Measurements from ENCODE around the gene TMEM178A. TPM values are rescaled to one million over a fixed set of nuclear protein-coding genes. Genes with fewer than 3 reads are reported as not detected.

The TMEM178A gene
- total and polyA plus RNA-seq, 12 donors = 0.35 to 46.4 (median 3.3) TPM; not detected in 1

- WGBS, 4 donors = 88 to 98% (median 92%) methylated on average over 4 of the region's 4 CpGs
- no peaks in the 10 kb centered on the region for H3K4me1 ChIP-seq (replicated peaks in 1 of 2)
- H3K36me3 ChIP-seq (replicated peaks in 1 of 2) = no peaks in the 10 kb centered on the region
- no peaks in the 10 kb centered on the region for H3K9me3 ChIP-seq (replicated peaks in 1 of 3)
- H3K27me3 ChIP-seq = no peaks in the 10 kb centered on the region
- no peak for DNase-seq
- no peak overlapping the region for H3K27ac ChIP-seq
- intact Hi-C loops (cut with DNase I) = no loop called here
- TF ChIP-seq POLR2A (IDR thresholded peaks at IDR 0.05) = no peak
- no peak for TF ChIP-seq CTCF (IDR thresholded peaks at IDR 0.05)
- H3K4me3 ChIP-seq = no peak overlapping the region
Measured at GRCh38 chr2:39632876-39633275, 32.8 kb upstream of the TMEM178A start.

GRCh38 chr2:39636306-39636705 lies 29.4 kb upstream of the TMEM178A start:
- H3K36me3 ChIP-seq (replicated peaks in 1 of 2) = no peaks in the 10 kb centered on the region
- no peak for DNase-seq
- H3K4me1 ChIP-seq (replicated peaks in 1 of 2) = no peaks in the 10 kb centered on the region
- WGBS, 4 donors = 82 to 86% (median 85%) methylated on average over 3 of the region's 3 CpGs
- no peak overlapping the region for H3K27ac ChIP-seq
- H3K4me3 ChIP-seq = no peak overlapping the region
- no peaks in the 10 kb centered on the region for H3K9me3 ChIP-seq (replicated peaks in 1 of 3)
- H3K27me3 ChIP-seq = no peaks in the 10 kb centered on the region
- TF ChIP-seq POLR2A (IDR thresholded peaks at IDR 0.05) (no peak), CTCF (IDR thresholded peaks at IDR 0.05) (no peak)
- intact Hi-C loops (cut with DNase I) = no loop called here

GRCh38 chr2:39638581-39638980 lies 27.1 kb upstream of the TMEM178A start:
- Histone ChIP-seq H3K4me1 (replicated peaks in 1 of 2) (peaks cover 0 to 3% of the 10 kb centered on the region in 2 donors), H3K4me3 (no peak overlapping the region), H3K9me3 (replicated peaks in 1 of 3) (no peaks in the 10 kb centered on the region), H3K27me3 (no peaks in the 10 kb centered on the region), H3K36me3 (replicated peaks in 1 of 2) (no peaks in the 10 kb centered on the region), H3K27ac (no peak overlapping the region)
- TF ChIP-seq CTCF (IDR thresholded peaks at IDR 0.05) (no peak), POLR2A (IDR thresholded peaks at IDR 0.05) (no peak)
- intact Hi-C loops (cut with DNase I) = no loop called here
- DNase-seq = no peak
- 71 to 79% (median 73%) methylated on average over 3 of the region's 3 CpGs for WGBS, 4 donors

GRCh38 chr2:39640107-39640506 lies 25.6 kb upstream of the TMEM178A start:
- H3K27ac ChIP-seq = no peak overlapping the region
- H3K9me3 ChIP-seq (replicated peaks in 1 of 3) = no peaks in the 10 kb centered on the region
- no peak overlapping the region for H3K4me3 ChIP-seq
- H3K36me3 ChIP-seq (replicated peaks in 1 of 2) = no peaks in the 10 kb centered on the region
- TF ChIP-seq CTCF (IDR thresholded peaks at IDR 0.05) (no peak), POLR2A (IDR thresholded peaks at IDR 0.05) (no peak)
- WGBS, 4 donors = 38 to 59% (median 51%) methylated on average over 2 of the region's 2 CpGs; no CpG with 5 or more reads in 1 of the 4 donors
- H3K4me1 ChIP-seq (replicated peaks in 1 of 2) = peaks cover 0 to 3% of the 10 kb centered on the region in 2 donors
- peak in 6 of 7 donors; percentile 21 to 63 (median 38) for DNase-seq
- intact Hi-C loops (cut with DNase I) = no loop called here
- H3K27me3 ChIP-seq = no peaks in the 10 kb centered on the region
